B cell (primary cell): Measurements from ENCODE around the gene PSD4.

Experiments
- CTCF ChIP-seq: fragments of 200-600 bp; IDR thresholded peaks from one replicate; pipeline ENCODE4 v1.8.0; 2022; ENCODE audit warnings: antibody characterized with exemption, mild to moderate bottlenecking
- EZH2 ChIP-seq: IDR thresholded peaks from 2 replicates; pipeline ENCODE4 v1.6.1; 2012; ENCODE audit warnings: borderline replicate concordance, low read depth, mild to moderate bottlenecking, moderate library complexity, low read length; ENCODE audit not compliant: insufficient read depth, poor library complexity, severe bottlenecking

GRCh38 chr2:113132414-113133021 is 41.3 kb upstream of the PSD4 start:
- TF ChIP-seq CTCF (no peak), EZH2 (no peak)
